ENCODE data around the gene MAD1L1. TPM values are rescaled to one million over a fixed set of nuclear protein-coding genes. Genes with fewer than 3 reads are reported as not detected.

Gene MAD1L1
- total RNA-seq, 2 donors from 2014 or later: 34.2 to 53.5 TPM

DNA sequence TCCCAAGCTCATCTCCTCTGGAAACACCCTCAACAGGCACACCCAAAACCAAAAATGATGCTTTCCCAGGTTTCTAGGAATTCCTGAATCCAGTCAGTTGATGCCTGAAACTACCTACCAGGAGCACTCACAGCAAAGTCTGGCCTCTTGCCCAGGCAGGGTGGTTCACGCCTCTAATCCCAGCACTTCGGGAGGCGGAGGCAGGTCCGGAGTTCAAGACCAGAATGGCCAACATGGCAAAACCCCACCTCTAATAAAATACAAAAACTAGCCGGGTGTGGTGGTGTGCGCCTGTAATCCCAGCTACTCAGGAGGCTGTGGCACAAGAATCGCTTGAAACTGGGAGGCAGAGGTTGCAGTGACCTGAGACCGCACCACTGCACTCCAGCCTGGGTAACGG is 1.9 kb downstream of the MAD1L1 start:
- H3K27ac Mint-ChIP-seq: no peak overlapping the region
- no peak for ATAC-seq
- H3K36me3 Mint-ChIP-seq: peaks cover 0 to 13% of the 10 kb centered on the region in 2 donors
- H3K9me3 Mint-ChIP-seq: no peaks in the 10 kb centered on the region
- no peak for DNase-seq (ENCODE audit: low spot score in 2 of 2)

- DNase-seq (ENCODE audit: low spot score in 2 of 2) (no peak), ATAC-seq (no peak)
- Mint-ChIP-seq H3K36me3 (peaks cover 0 to 13% of the 10 kb centered on the region in 2 donors), H3K27ac (peak overlapping the region in 1 of 2 donors; percentile 70), H3K9me3 (no peaks in the 10 kb centered on the region)
Observed at GRCh38 chr7:2230226-2230625, 2.5 kb downstream of the MAD1L1 start.

- Mint-ChIP-seq H3K27ac (peak overlapping the region in 1 of 2 donors; percentile 29), H3K9me3 (no peaks in the 10 kb centered on the region)
- ATAC-seq: no peak
Observed at GRCh38 chr7:2229467-2229866, 3.3 kb downstream of the MAD1L1 start.

GRCh38 chr7:2228921-2229320 is 3.8 kb downstream of the MAD1L1 start:
- H3K36me3 Mint-ChIP-seq: peaks cover 0 to 13% of the 10 kb centered on the region in 2 donors
- DNase-seq (ENCODE audit: low spot score in 2 of 2) (no peak), ATAC-seq (no peak)
- no peak overlapping the region for H3K27ac Mint-ChIP-seq
- H3K9me3 Mint-ChIP-seq: no peaks in the 10 kb centered on the region

More at GRCh38 chr7:2229467-2229866, 3.3 kb downstream of the MAD1L1 start:
- peaks cover 0 to 13% of the 10 kb centered on the region in 2 donors for H3K36me3 Mint-ChIP-seq
- no peak for DNase-seq (ENCODE audit: low spot score in 2 of 2)

DNA sequence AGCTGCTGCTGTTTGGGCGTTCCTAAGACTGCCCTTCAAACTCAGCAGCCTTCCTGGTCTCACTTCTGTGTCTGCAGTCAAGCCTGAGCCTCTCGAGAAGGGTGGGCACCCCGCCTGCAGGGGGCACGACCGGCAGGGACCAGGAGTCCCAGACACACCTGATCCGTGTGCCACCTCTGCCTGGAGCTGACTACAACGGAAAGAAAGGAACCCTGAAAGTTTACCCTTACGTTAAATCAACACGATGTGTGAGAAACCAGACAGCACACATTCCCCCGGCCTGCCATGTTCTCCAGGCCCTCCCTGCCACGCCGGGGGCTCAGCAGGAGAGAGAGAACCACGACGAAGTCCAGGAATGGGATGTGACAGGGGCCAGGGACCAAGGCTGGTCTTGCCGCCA is 5.0 kb downstream of the MAD1L1 start:
- H3K36me3 Mint-ChIP-seq: peaks cover 0 to 13% of the 10 kb centered on the region in 2 donors
- H3K9me3 Mint-ChIP-seq: no peaks in the 10 kb centered on the region
- no peak for DNase-seq (ENCODE audit: low spot score in 2 of 2)
- no peak overlapping the region for H3K27ac Mint-ChIP-seq
- ATAC-seq: no peak

GRCh38 chr7:2225830-2226229 is 6.9 kb downstream of the MAD1L1 start:
- ATAC-seq (no peak), DNase-seq (ENCODE audit: low spot score in 2 of 2) (no peak)
- Mint-ChIP-seq H3K9me3 (no peaks in the 10 kb centered on the region), H3K36me3 (peaks cover 0 to 7% of the 10 kb centered on the region in 2 donors), H3K27ac (no peak overlapping the region)

GRCh38 chr7:2225336-2225735 is 7.4 kb downstream of the MAD1L1 start:
- no peak for ATAC-seq
- H3K36me3 Mint-ChIP-seq: peaks cover 0 to 7% of the 10 kb centered on the region in 2 donors
- H3K27ac Mint-ChIP-seq: peak overlapping the region in 1 of 2 donors; percentile 65
- no peak for DNase-seq (ENCODE audit: low spot score in 2 of 2)
- no peaks in the 10 kb centered on the region for H3K9me3 Mint-ChIP-seq

DNA sequence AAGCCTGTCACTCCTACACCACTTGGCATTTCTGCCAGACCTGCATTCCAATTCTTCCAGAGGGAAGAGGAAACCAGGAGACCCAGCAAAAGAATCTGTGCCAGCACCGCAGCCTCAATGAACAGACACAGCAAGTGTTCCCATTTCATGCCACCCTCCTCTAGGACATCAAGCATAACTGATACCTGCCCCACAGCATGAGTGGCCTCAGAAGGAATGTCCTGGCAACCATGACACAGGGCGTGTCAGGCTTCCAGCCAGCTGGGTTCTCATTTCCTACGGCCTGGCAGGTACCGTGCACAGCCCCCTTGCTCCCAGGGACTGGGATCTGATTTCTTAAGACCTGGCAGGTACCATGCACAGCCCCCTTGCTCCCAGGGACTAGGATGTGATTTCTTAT is 7.8 kb downstream of the MAD1L1 start:
- no peak for ATAC-seq
- H3K27ac Mint-ChIP-seq: no peak overlapping the region
- H3K36me3 Mint-ChIP-seq: peaks cover 0 to 7% of the 10 kb centered on the region in 2 donors
- DNase-seq (ENCODE audit: low spot score in 2 of 2): no peak
- no peaks in the 10 kb centered on the region for H3K9me3 Mint-ChIP-seq

DNA sequence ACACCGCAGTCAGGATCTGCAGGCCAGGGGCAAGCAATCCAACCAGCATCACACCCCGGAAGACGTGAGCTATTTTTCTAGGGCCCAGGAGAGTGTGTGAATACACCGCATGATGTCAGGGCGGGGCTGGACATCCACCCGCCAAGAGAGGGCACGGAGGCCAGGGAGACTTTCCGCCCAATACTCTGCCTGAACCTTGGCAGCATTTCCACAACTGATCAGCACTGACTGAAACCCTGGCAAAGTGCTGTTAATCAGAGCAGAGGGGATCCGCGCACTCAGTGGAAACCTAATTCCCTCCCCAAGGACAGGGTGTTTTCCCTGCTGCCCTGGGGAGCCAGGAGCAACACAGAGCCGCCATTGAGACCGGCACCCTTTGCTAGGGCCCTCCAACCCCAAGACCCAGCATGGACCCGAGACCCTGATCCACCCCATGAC is 8.2 kb downstream of the MAD1L1 start:
- no peaks in the 10 kb centered on the region for H3K9me3 Mint-ChIP-seq
- DNase-seq (ENCODE audit: low spot score in 2 of 2) (no peak), ATAC-seq (no peak)
- H3K36me3 Mint-ChIP-seq: peaks cover 0 to 7% of the 10 kb centered on the region in 2 donors
- peak overlapping the region in 1 of 2 donors; percentile 78 for H3K27ac Mint-ChIP-seq

GRCh38 chr7:2223321-2223720 is 9.4 kb downstream of the MAD1L1 start:
- ATAC-seq: no peak
- DNase-seq (ENCODE audit: low spot score in 2 of 2): no peak
- Mint-ChIP-seq H3K27ac (no peak overlapping the region), H3K9me3 (no peaks in the 10 kb centered on the region), H3K36me3 (peaks cover 0 to 7% of the 10 kb centered on the region in 2 donors)

DNA sequence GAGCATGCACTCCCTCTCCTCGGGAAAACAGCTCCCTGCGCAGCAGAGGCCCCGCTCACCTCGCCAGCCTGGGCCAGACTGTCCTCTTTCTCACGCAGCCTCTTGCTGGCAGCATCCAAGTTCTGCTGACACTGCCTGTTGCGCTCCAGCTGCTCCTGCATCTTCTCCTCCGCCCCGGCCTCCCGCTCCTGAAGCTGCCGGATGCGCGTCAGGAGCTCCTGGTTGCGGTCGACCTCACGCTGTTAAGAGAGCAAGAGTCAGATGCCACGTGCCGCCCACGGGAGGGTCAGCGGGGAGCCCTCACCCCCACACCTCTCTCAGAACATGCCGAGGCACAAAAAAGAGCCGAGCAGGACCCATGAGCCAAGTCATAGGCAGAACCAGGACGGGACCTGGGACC is 10.2 kb downstream of the MAD1L1 start:
- DNase-seq (ENCODE audit: low spot score in 2 of 2) (no peak), ATAC-seq (no peak)
- Mint-ChIP-seq H3K36me3 (peaks cover 0 to under 1% of the 10 kb centered on the region in 2 donors), H3K27ac (no peak overlapping the region), H3K9me3 (no peaks in the 10 kb centered on the region)

- peaks cover 1 to 3% of the 10 kb centered on the region in 2 donors for H3K36me3 Mint-ChIP-seq
- no peak overlapping the region for H3K27ac Mint-ChIP-seq
- no peak for ATAC-seq
- H3K9me3 Mint-ChIP-seq: no peaks in the 10 kb centered on the region
- DNase-seq (ENCODE audit: low spot score in 2 of 2): no peak
Observed at GRCh38 chr7:2220954-2221353, 11.8 kb downstream of the MAD1L1 start.

DNA sequence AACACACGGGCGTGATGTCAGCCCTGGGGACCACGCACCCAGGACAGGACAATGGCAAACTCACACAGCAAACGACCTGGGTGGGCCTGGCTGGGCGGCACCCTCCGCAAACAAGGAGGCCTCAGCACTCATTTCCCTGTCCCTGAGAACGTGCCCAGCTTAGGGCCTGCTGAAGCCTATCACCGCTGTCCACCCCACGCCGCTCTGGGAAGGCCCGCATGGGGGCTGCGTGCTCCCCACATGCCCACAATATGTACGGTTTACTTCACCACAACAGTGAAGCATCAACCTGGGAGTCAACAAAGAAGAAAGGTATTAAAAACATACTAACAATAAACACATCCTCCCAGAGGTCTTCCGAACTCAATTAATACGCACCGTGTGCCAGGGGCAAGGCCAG is 12.2 kb downstream of the MAD1L1 start:
- Mint-ChIP-seq H3K36me3 (peaks cover 6 to 7% of the 10 kb centered on the region in 2 donors), H3K9me3 (no peaks in the 10 kb centered on the region), H3K27ac (no peak overlapping the region)
- no peak for ATAC-seq
- no peak for DNase-seq (ENCODE audit: low spot score in 2 of 2)

DNA sequence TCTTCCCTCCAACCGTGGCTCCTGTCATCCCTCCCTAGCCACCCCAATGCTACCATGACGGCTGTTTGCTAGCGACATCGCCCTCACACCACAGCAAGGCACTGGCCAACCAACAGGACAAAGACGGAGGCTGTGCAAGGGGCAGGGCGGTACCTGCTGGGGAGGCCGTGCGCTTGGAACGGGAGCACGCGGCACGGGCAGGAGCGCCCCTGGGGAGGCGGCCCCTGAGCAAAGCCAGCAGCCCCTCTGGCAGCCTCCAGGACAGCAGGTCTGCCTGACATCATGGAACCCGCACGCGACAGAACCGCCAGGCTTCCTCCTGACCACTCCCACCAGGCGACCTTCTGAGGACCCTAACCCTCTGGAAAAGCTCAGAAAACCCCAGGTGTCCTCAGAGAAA is 12.7 kb downstream of the MAD1L1 start:
- no peaks in the 10 kb centered on the region for H3K9me3 Mint-ChIP-seq
- no peak overlapping the region for H3K27ac Mint-ChIP-seq
- H3K36me3 Mint-ChIP-seq: peaks cover 7 to 8% of the 10 kb centered on the region in 2 donors
- no peak for ATAC-seq
- DNase-seq (ENCODE audit: low spot score in 2 of 2): no peak

DNA sequence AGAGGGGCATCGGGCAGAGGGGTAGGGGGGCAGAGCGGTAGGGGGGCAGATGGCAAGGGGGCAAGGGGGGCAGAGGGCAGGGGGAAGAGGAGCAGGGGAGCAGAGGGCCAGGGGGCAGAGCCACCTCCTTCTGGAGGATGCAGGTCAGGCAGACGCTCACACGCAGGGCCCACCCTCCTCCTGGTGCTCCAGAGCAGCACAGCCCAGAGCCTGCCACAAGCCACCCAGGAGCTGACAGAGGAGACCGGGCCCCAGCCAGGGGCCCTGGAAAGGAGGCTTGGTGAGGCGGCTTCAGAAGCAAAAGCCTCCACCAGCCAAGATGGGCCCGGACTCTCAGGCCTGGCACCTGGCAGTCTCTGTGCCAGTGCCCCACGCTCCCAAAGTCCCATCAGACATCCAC is 13.1 kb downstream of the MAD1L1 start:
- no peak overlapping the region for H3K27ac Mint-ChIP-seq
- ATAC-seq (no peak), DNase-seq (ENCODE audit: low spot score in 2 of 2) (no peak)
- H3K9me3 Mint-ChIP-seq: no peaks in the 10 kb centered on the region
- H3K36me3 Mint-ChIP-seq: peaks cover 7 to 8% of the 10 kb centered on the region in 2 donors

GRCh38 chr7:2219136-2219535 is 13.6 kb downstream of the MAD1L1 start:
- Mint-ChIP-seq H3K36me3 (peaks cover 8 to 9% of the 10 kb centered on the region in 2 donors), H3K9me3 (no peaks in the 10 kb centered on the region), H3K27ac (no peak overlapping the region)
- no peak for DNase-seq (ENCODE audit: low spot score in 2 of 2)
- no peak for ATAC-seq

DNA sequence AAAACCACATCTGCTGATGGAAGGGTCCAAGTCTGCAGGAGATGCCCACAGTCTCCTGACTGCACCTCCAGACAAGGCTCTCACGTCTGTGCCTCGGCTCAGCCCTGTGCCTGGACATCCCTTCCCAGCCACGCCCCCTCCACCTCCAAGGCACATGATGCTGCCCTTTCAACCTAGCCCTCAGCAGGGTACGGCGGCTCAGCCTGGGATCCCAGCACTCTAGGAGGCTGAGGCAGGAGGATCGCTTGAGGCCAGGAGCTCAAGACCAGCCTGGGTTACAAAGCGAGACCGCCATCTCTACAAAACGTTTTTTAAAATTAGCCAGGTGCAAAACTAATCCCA is 14.3 kb downstream of the MAD1L1 start:
- DNase-seq (ENCODE audit: low spot score in 2 of 2): no peak
- H3K9me3 Mint-ChIP-seq: no peaks in the 10 kb centered on the region
- peaks cover 13% of the 10 kb centered on the region in 2 donors for H3K36me3 Mint-ChIP-seq
- no peak for ATAC-seq
- H3K27ac Mint-ChIP-seq: no peak overlapping the region

GRCh38 chr7:2217716-2218443 is 14.9 kb downstream of the MAD1L1 start:
- ATAC-seq (no peak), DNase-seq (ENCODE audit: low spot score in 2 of 2) (no peak)
- Mint-ChIP-seq H3K36me3 (peaks cover 14 to 16% of the 10 kb centered on the region in 2 donors), H3K9me3 (no peaks in the 10 kb centered on the region), H3K27ac (no peak overlapping the region)

All from activated naive CD4-positive, alpha-beta T cell treated with anti-CD3 and anti-CD28 coated beads, Interleukin-2, amount 50 U/mL, for 72 hours (primary cell).